ENCODE data around the gene NLGN1.

The NLGN1 gene

GRCh38 chr3:173770796-173771573 lies 373.4 kb downstream of the NLGN1 start:
- no peak for DNase-seq (ENCODE audit: extremely low read depth, insufficient read length)
- Histone ChIP-seq H3K4me3 (replicated peaks; ENCODE audit: low read depth, low read length) (no peak overlapping the region), H3K36me3 (ENCODE audit: control insufficient read depth, insufficient read depth, low read length) (no peaks in the 10 kb centered on the region), H3K27me3 (replicated peaks; ENCODE audit: control insufficient read depth, insufficient read depth, low read length) (no peaks in the 10 kb centered on the region)
- TF ChIP-seq CTCF (IDR thresholded peaks at IDR 0.05; ENCODE audit: insufficient read depth, low read length, poor library complexity, severe bottlenecking), result no peak

GRCh38 chr3:173773800-173774199 lies 376.3 kb downstream of the NLGN1 start:
- Histone ChIP-seq H3K4me3 (replicated peaks; ENCODE audit: low read depth, low read length) (no peak overlapping the region), H3K36me3 (ENCODE audit: control insufficient read depth, insufficient read depth, low read length) (no peaks in the 10 kb centered on the region), H3K27me3 (replicated peaks; ENCODE audit: control insufficient read depth, insufficient read depth, low read length) (no peaks in the 10 kb centered on the region)
- DNase-seq (ENCODE audit: extremely low read depth, insufficient read length), result no peak
- no peak for TF ChIP-seq CTCF (IDR thresholded peaks at IDR 0.05; ENCODE audit: insufficient read depth, low read length, poor library complexity, severe bottlenecking)

GRCh38 chr3:173774294-173774693 lies 376.8 kb downstream of the NLGN1 start:
- H3K27me3 ChIP-seq (replicated peaks; ENCODE audit: control insufficient read depth, insufficient read depth, low read length), result no peaks in the 10 kb centered on the region
- TF ChIP-seq CTCF (IDR thresholded peaks at IDR 0.05; ENCODE audit: insufficient read depth, low read length, poor library complexity, severe bottlenecking), result no peak

GRCh38 chr3:173778251-173778650 lies 380.7 kb downstream of the NLGN1 start:
- H3K36me3 ChIP-seq (ENCODE audit: control insufficient read depth, insufficient read depth, low read length), result no peaks in the 10 kb centered on the region
- no peak overlapping the region for H3K4me3 ChIP-seq (replicated peaks; ENCODE audit: low read depth, low read length)
- no peaks in the 10 kb centered on the region for H3K27me3 ChIP-seq (replicated peaks; ENCODE audit: control insufficient read depth, insufficient read depth, low read length)
- no peak for TF ChIP-seq CTCF (IDR thresholded peaks at IDR 0.05; ENCODE audit: insufficient read depth, low read length, poor library complexity, severe bottlenecking)
- no peak for DNase-seq (ENCODE audit: extremely low read depth, insufficient read length)

More at GRCh38 chr3:173774294-173774693, 376.8 kb downstream of the NLGN1 start:
- DNase-seq (ENCODE audit: extremely low read depth, insufficient read length), result no peak
- no peaks in the 10 kb centered on the region for H3K36me3 ChIP-seq (ENCODE audit: control insufficient read depth, insufficient read depth, low read length)
- no peak overlapping the region for H3K4me3 ChIP-seq (replicated peaks; ENCODE audit: low read depth, low read length)

GRCh38 chr3:173780067-173780466 lies 382.5 kb downstream of the NLGN1 start:
- Histone ChIP-seq H3K4me3 (replicated peaks; ENCODE audit: low read depth, low read length) (no peak overlapping the region), H3K27me3 (replicated peaks; ENCODE audit: control insufficient read depth, insufficient read depth, low read length) (no peaks in the 10 kb centered on the region), H3K36me3 (ENCODE audit: control insufficient read depth, insufficient read depth, low read length) (no peaks in the 10 kb centered on the region)
- TF ChIP-seq CTCF (IDR thresholded peaks at IDR 0.05; ENCODE audit: insufficient read depth, low read length, poor library complexity, severe bottlenecking), result no peak
- no peak for DNase-seq (ENCODE audit: extremely low read depth, insufficient read length)

Data from GM06990 (cell line).